SU-DHL-6 (cell line): ENCODE data around the gene OSBPL10.

ENCODE experiments used
- H2AFZ ChIP-seq: fragments of 200-600 bp; sonication (generic); 2 replicates; pipeline ENCODE4 v1.6.1; 2014; ENCODE audit warnings: low read depth, mild to moderate bottlenecking, moderate library complexity, mixed read lengths, antibody characterized with exemption, low read length; ENCODE audit not compliant: severe bottlenecking
- H3F3A ChIP-seq: fragments of 200-600 bp; shearing (Covaris generic); 2 replicates; pipeline ENCODE4 v1.6.0; 2016; ENCODE audit warnings: antibody characterized with exemption, mild to moderate bottlenecking; ENCODE audit not compliant: insufficient read depth
- H3K27ac ChIP-seq: fragments of 200-600 bp; sonication (generic); 2 replicates; pipeline ENCODE4 v1.5.1; 2016; ENCODE audit warnings: low read depth, mild to moderate bottlenecking, low read length, moderate library complexity, mixed read lengths
- H3K27me3 ChIP-seq: fragments of 200-600 bp; sonication (generic), shearing (Covaris generic); 2 replicates; pipeline ENCODE4 v1.6.0; 2014; ENCODE audit warnings: mild to moderate bottlenecking, low read length
- H3K36me3 ChIP-seq: fragments of 200-600 bp; sonication (generic); 2 replicates; pipeline ENCODE4 v1.6.1; 2014; ENCODE audit warnings: mild to moderate bottlenecking, low read length, mixed read lengths
- H3K4me2 ChIP-seq: fragments of 300-600, 200-600 bp; shearing (Covaris generic), sonication (generic); 2 replicates; pipeline ENCODE4 v1.6.0; 2014; ENCODE audit warnings: low read length, low read depth, mild to moderate bottlenecking; ENCODE audit not compliant: poor library complexity, severe bottlenecking
- H3K4me3 ChIP-seq: fragments of 200-600 bp; sonication (generic); 2 replicates; pipeline ENCODE4 v1.5.1; 2014; ENCODE audit warnings: antibody characterized with exemption, low read length, mild to moderate bottlenecking, mixed read lengths; ENCODE audit not compliant: insufficient read depth, poor library complexity, severe bottlenecking
- H3K79me2 ChIP-seq: fragments of 200-600 bp; sonication (generic); 2 replicates; pipeline ENCODE4 v1.6.1; 2014; ENCODE audit warnings: mild to moderate bottlenecking, low read length, moderate library complexity; ENCODE audit not compliant: insufficient read depth
- H3K9ac ChIP-seq: fragments of 200-600 bp; sonication (generic); 2 replicates; pipeline ENCODE4 v1.7.0; 2014; ENCODE audit warnings: mild to moderate bottlenecking, low read length
- H3K9me2 ChIP-seq: fragments of 200-600 bp; sonication (generic); replicated peaks from 2 replicates; pipeline ENCODE4 v1.6.1; 2014; ENCODE audit warnings: low read length; ENCODE audit not compliant: insufficient read depth
- H3K9me3 ChIP-seq: fragments of 200-600 bp; sonication (generic); 2 replicates; pipeline ENCODE4 v1.6.1; 2014; ENCODE audit warnings: low read length, mixed read lengths; ENCODE audit not compliant: insufficient read depth
- H4K20me1 ChIP-seq: fragments of 200-600 bp; sonication (generic); 2 replicates; pipeline ENCODE4 v1.6.1; 2014; ENCODE audit warnings: low read depth, mild to moderate bottlenecking, antibody characterized with exemption, low read length, moderate library complexity, mixed read lengths
- EZH2phosphoT487 ChIP-seq: fragments of 200-600 bp; sonication (generic), shearing (Covaris generic); conservative IDR thresholded peaks from 2 replicates; pipeline ENCODE4 v1.6.1; 2018; ENCODE audit warnings: mild to moderate bottlenecking, antibody characterized with exemption, low read length, moderate library complexity, mixed read lengths
- TF ChIP-seq, protein P1 (sequence below): fragments of 200-600 bp; sonication (generic); IDR thresholded peaks from one replicate; pipeline ENCODE4 v1.5.1; 2017; ENCODE audit warnings: antibody characterized with exemption, mild to moderate bottlenecking, low read length, moderate library complexity; ENCODE audit not compliant: insufficient read depth, poor library complexity, severe bottlenecking

OSBPL10 gene

DNA sequence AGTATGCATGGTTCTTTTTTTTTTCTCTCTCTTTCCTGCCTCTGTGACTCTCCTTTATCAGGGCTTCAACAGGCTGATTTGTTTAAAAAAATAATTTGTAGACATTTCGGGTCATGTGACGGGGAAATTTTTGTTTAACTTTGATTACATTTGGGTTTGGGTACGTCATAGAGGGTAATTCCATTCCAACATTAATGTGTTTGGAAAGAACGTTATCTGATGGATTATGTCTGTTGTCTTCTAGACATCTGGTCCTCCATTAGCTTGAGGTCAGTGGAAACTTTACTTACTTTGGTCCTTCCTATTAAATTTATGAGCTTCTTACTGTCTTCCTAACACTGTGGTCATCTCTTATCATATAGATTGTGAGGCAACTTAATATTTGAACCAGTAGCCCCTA lies 367.4 kb downstream of the OSBPL10 start:
- Histone ChIP-seq H3K79me2 (peaks cover 53% of the 10 kb centered on the region), H2AFZ (no peak overlapping the region), H3K4me2 (no peak overlapping the region), H3K27ac (no peak overlapping the region), H3K9me2 (no peaks in the 10 kb centered on the region), H3K36me3 (peaks cover 24% of the 10 kb centered on the region; the same call in 1 of the 2 replicates), H3K4me3 (no peak overlapping the region), H3K9ac (no peak overlapping the region), H3K9me3 (no peaks in the 10 kb centered on the region), H3K27me3 (no peaks in the 10 kb centered on the region), H3F3A (peaks cover 9% of the 10 kb centered on the region; the same call in 1 of the 2 replicates), H4K20me1 (peaks cover 9% of the 10 kb centered on the region; the same call in 1 of the 2 replicates)
- TF ChIP-seq, protein P1, sequence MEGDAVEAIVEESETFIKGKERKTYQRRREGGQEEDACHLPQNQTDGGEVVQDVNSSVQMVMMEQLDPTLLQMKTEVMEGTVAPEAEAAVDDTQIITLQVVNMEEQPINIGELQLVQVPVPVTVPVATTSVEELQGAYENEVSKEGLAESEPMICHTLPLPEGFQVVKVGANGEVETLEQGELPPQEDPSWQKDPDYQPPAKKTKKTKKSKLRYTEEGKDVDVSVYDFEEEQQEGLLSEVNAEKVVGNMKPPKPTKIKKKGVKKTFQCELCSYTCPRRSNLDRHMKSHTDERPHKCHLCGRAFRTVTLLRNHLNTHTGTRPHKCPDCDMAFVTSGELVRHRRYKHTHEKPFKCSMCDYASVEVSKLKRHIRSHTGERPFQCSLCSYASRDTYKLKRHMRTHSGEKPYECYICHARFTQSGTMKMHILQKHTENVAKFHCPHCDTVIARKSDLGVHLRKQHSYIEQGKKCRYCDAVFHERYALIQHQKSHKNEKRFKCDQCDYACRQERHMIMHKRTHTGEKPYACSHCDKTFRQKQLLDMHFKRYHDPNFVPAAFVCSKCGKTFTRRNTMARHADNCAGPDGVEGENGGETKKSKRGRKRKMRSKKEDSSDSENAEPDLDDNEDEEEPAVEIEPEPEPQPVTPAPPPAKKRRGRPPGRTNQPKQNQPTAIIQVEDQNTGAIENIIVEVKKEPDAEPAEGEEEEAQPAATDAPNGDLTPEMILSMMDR = no peak
- no peak for TF ChIP-seq EZH2phosphoT487

GRCh38 chr3:31613177-31613576 lies 367.9 kb downstream of the OSBPL10 start:
- peaks cover 20% of the 10 kb centered on the region; the same call in 1 of the 2 replicates for H3K36me3 ChIP-seq
- H3K9ac ChIP-seq = no peak overlapping the region
- peaks cover 57% of the 10 kb centered on the region for H3K79me2 ChIP-seq
- H3K4me2 ChIP-seq = no peak overlapping the region
- TF ChIP-seq, protein P1 = no peak
- TF ChIP-seq EZH2phosphoT487 = no peak
- H3K27me3 ChIP-seq = no peaks in the 10 kb centered on the region
- H2AFZ ChIP-seq = no peak overlapping the region
- H4K20me1 ChIP-seq = peaks cover 9% of the 10 kb centered on the region; the same call in 1 of the 2 replicates
- H3F3A ChIP-seq = peaks cover 9% of the 10 kb centered on the region; the same call in 1 of the 2 replicates
- no peaks in the 10 kb centered on the region for H3K9me3 ChIP-seq
- no peak overlapping the region for H3K27ac ChIP-seq
- no peak overlapping the region for H3K4me3 ChIP-seq
- H3K9me2 ChIP-seq = no peaks in the 10 kb centered on the region
